ES-I3 (cell line): ENCODE data around the gene ZSWIM3.
A peak's percentile ranks its signal among the peaks of the same experiment; 100 is the strongest.

Experiments used
- H3K36me3 ChIP-seq: 2 replicates; pipeline ENCODE4 v1.6.1; 2013; ENCODE audit warnings: mild to moderate bottlenecking, low read length, control low read depth, moderate library complexity; ENCODE audit not compliant: insufficient read depth
- H3K4me1 ChIP-seq: 2 replicates; pipeline ENCODE4 v1.6.1; 2013; ENCODE audit warnings: mild to moderate bottlenecking, control low read depth, low read length; ENCODE audit not compliant: insufficient read depth
- H3K9ac ChIP-seq: 2 replicates; pipeline ENCODE4 v1.6.1; 2013; ENCODE audit warnings: low read depth, mild to moderate bottlenecking, low read length, moderate library complexity
- H3K9me3 ChIP-seq: 2 replicates; pipeline ENCODE4 v1.6.1; 2013; ENCODE audit warnings: mild to moderate bottlenecking, low read length, moderate library complexity; ENCODE audit not compliant: control insufficient read depth, insufficient read depth

The ZSWIM3 gene

GRCh38 chr20:45840700-45841198 lies 16.7 kb upstream of the ZSWIM3 start:
- Histone ChIP-seq H3K4me1 (peaks cover under 1% of the 10 kb centered on the region; the same call in 1 of the 2 replicates), H3K9ac (no peak overlapping the region), H3K36me3 (peaks cover 15% of the 10 kb centered on the region), H3K9me3 (no peaks in the 10 kb centered on the region)

- H3K9ac ChIP-seq, result no peak overlapping the region
- H3K36me3 ChIP-seq, result peaks cover 17% of the 10 kb centered on the region
- no peaks in the 10 kb centered on the region for H3K9me3 ChIP-seq
Observed at GRCh38 chr20:45841407-45842129, 15.8 kb upstream of the ZSWIM3 start.

GRCh38 chr20:45842169-45842812 lies 15.1 kb upstream of the ZSWIM3 start:
- Histone ChIP-seq H3K9ac (no peak overlapping the region), H3K4me1 (no peaks in the 10 kb centered on the region), H3K36me3 (peaks cover 13% of the 10 kb centered on the region), H3K9me3 (no peaks in the 10 kb centered on the region)

More at GRCh38 chr20:45841407-45842129, 15.8 kb upstream of the ZSWIM3 start:
- H3K4me1 ChIP-seq, result no peaks in the 10 kb centered on the region

- Histone ChIP-seq H3K36me3 (peaks cover 18% of the 10 kb centered on the region), H3K4me1 (no peaks in the 10 kb centered on the region), H3K9me3 (no peaks in the 10 kb centered on the region), H3K9ac (no peak overlapping the region)
Observed at GRCh38 chr20:45843506-45843905, 13.9 kb upstream of the ZSWIM3 start.

GRCh38 chr20:45845452-45845851 lies 12.0 kb upstream of the ZSWIM3 start:
- peaks cover 20% of the 10 kb centered on the region for H3K36me3 ChIP-seq
- no peaks in the 10 kb centered on the region for H3K9me3 ChIP-seq
- H3K9ac ChIP-seq, result no peak overlapping the region
- H3K4me1 ChIP-seq, result no peaks in the 10 kb centered on the region

GRCh38 chr20:45848421-45848820 lies 9.0 kb upstream of the ZSWIM3 start:
- Histone ChIP-seq H3K9me3 (no peaks in the 10 kb centered on the region), H3K36me3 (peaks cover 12% of the 10 kb centered on the region; the same call in 1 of the 2 replicates), H3K4me1 (peaks cover 4% of the 10 kb centered on the region; the same call in 1 of the 2 replicates), H3K9ac (no peak overlapping the region)

GRCh38 chr20:45848969-45849582 lies 8.3 kb upstream of the ZSWIM3 start:
- peaks cover 12% of the 10 kb centered on the region; the same call in 1 of the 2 replicates for H3K36me3 ChIP-seq
- no peaks in the 10 kb centered on the region for H3K9me3 ChIP-seq
- H3K4me1 ChIP-seq, result peaks cover 4% of the 10 kb centered on the region; the same call in 1 of the 2 replicates
- H3K9ac ChIP-seq, result no peak overlapping the region

- no peaks in the 10 kb centered on the region for H3K9me3 ChIP-seq
- peaks cover 12% of the 10 kb centered on the region; the same call in 1 of the 2 replicates for H3K36me3 ChIP-seq
- H3K9ac ChIP-seq, result no peak overlapping the region
Observed at GRCh38 chr20:45850238-45850637, 7.2 kb upstream of the ZSWIM3 start.

GRCh38 chr20:45850926-45851325 lies 6.5 kb upstream of the ZSWIM3 start:
- H3K4me1 ChIP-seq, result peaks cover 13% of the 10 kb centered on the region
- no peak overlapping the region for H3K9ac ChIP-seq
- peaks cover 10% of the 10 kb centered on the region; the same call in 1 of the 2 replicates for H3K36me3 ChIP-seq
- no peaks in the 10 kb centered on the region for H3K9me3 ChIP-seq

More at GRCh38 chr20:45850238-45850637, 7.2 kb upstream of the ZSWIM3 start:
- peaks cover 13% of the 10 kb centered on the region for H3K4me1 ChIP-seq

- peaks cover 13% of the 10 kb centered on the region for H3K4me1 ChIP-seq
- H3K36me3 ChIP-seq, result peaks cover 8% of the 10 kb centered on the region; the same call in 1 of the 2 replicates
- H3K9me3 ChIP-seq, result no peaks in the 10 kb centered on the region
- no peak overlapping the region for H3K9ac ChIP-seq
Observed at GRCh38 chr20:45851501-45851900, 5.9 kb upstream of the ZSWIM3 start.

- H3K9ac ChIP-seq, result no peak overlapping the region
- no peaks in the 10 kb centered on the region for H3K9me3 ChIP-seq
- peaks cover 7% of the 10 kb centered on the region; the same call in 1 of the 2 replicates for H3K36me3 ChIP-seq
- H3K4me1 ChIP-seq, result peaks cover 13% of the 10 kb centered on the region
Observed at GRCh38 chr20:45852326-45852725, 5.1 kb upstream of the ZSWIM3 start.

- no peak overlapping the region for H3K9ac ChIP-seq
- peaks cover 17% of the 10 kb centered on the region for H3K4me1 ChIP-seq
- H3K36me3 ChIP-seq, result peaks cover 2% of the 10 kb centered on the region; the same call in 1 of the 2 replicates
- H3K9me3 ChIP-seq, result no peaks in the 10 kb centered on the region
Observed at GRCh38 chr20:45853484-45853883, 3.9 kb upstream of the ZSWIM3 start.

- Histone ChIP-seq H3K9ac (peak overlapping the region; percentile 95), H3K9me3 (no peaks in the 10 kb centered on the region), H3K4me1 (peaks cover 23% of the 10 kb centered on the region), H3K36me3 (no peaks in the 10 kb centered on the region)
Observed at GRCh38 chr20:45857882-45858216, 435 bp downstream of the ZSWIM3 start.

- H3K36me3 ChIP-seq, result no peaks in the 10 kb centered on the region
- no peaks in the 10 kb centered on the region for H3K9me3 ChIP-seq
- peaks cover 13% of the 10 kb centered on the region for H3K4me1 ChIP-seq
- no peak overlapping the region for H3K9ac ChIP-seq
Observed at GRCh38 chr20:45859916-45860315, 2.5 kb downstream of the ZSWIM3 start.
